Heart left ventricle (tissue), 13 donors: Measurements from ENCODE around the gene CLCN4.

Source experiments
- CTCF ChIP-seq, 12 donors: fragments of 200-600 bp; sonication (generic) in 4 of 12; IDR thresholded peaks; one replicate each; pipeline versions ENCODE4 v1.5.0 to v1.8.0; 2018 to 2022; ENCODE audit warnings: antibody characterized with exemption in 12 of 12, mild to moderate bottlenecking in 5 of 12
- POLR2A ChIP-seq, 2 donors: fragments of 450-650 bp; IDR thresholded peaks; one replicate each; pipeline ENCODE4 v1.6.1; 2017; ENCODE audit warnings: antibody characterized with exemption in 2 of 2, mild to moderate bottlenecking in 2 of 2, moderate library complexity in 2 of 2
- donor health status: ischemic (EF 13 %, LVEDD 7.1; RV severe dilation, severe dysfunction).
- donor health status: DM: no; HTN: yes; CAD: no.
- donor health status: DM: no; HTN: no; CAD: no.
- donor health status: ischemic (EF 25% LVEDD 6.9; RV normal size, moderate dysfunction).
- donor health status: ischemic (EF 25% LVEDD 5.7; RV mildly dilated, moderate dysfunction).
- donor health status: ischemic (EF 35%, LVEDD 5.7; RV mildly dilated, moderate dysfunction).
- donor health status: nonischemic (EF 11% LVEDD 7.7; RV severe dilation, severe dysfunction).
- donor health status: DM: yes; HTN: yes; CAD: no.
- donor health status: PGD.
- donor health status: ischemic (EF 29% LVEDD 5.4; RV normal size, mild dysfunction).
- donor health status: nonischemic (EF 23%, LVEDD 6.1; RV moderate dilation, normal function).

GRCh38 chrX:10117864-10118377, 38.9 kb upstream of the CLCN4 start:
- TF ChIP-seq CTCF (IDR thresholded peaks at IDR 0.05) (no peak), POLR2A (IDR thresholded peaks at IDR 0.05) (no peak)
